OCI-LY3 (cell line): Measurements from ENCODE around the gene NGF.
"Not testable (repeated sequence)": the region's sequence is repeated elsewhere in the genome, so short reads cannot be mapped to it uniquely, and the experiment has no call there.

ENCODE experiments used
- H2AFZ ChIP-seq: fragments of 200-600, 300-600 bp; shearing (Covaris generic); 2 replicates; pipeline ENCODE4 v1.6.0; 2014; ENCODE audit warnings: antibody characterized with exemption, low read depth, low read length
- H3K27ac ChIP-seq: fragments of 200-600, 300-600 bp; sonication (generic); 2 replicates; pipeline ENCODE4 v1.5.1; 2014; ENCODE audit warnings: mild to moderate bottlenecking, low read length, moderate library complexity, mixed read lengths
- H3K27me3 ChIP-seq: fragments of 200-600, 300-600 bp; sonication (generic); 2 replicates; pipeline ENCODE4 v1.6.1; 2014; ENCODE audit warnings: low read depth, low read length, mixed read lengths
- H3K36me3 ChIP-seq: fragments of 200-600, 300-600 bp; sonication (generic); replicated peaks from 2 replicates; pipeline ENCODE3; 2014; ENCODE audit warnings: low read depth, low read length, mixed read lengths
- H3K4me1 ChIP-seq: fragments of 300-600, 200-600 bp; sonication (generic); 2 replicates; pipeline ENCODE4 v1.6.1; 2014; ENCODE audit warnings: low read length, mixed read lengths
- H3K4me2 ChIP-seq: fragments of 200-600, 300-600 bp; sonication (generic); 2 replicates; pipeline ENCODE4 v1.6.1; 2014; ENCODE audit warnings: low read length, mixed read lengths
- H3K4me3 ChIP-seq: fragments of 300-600, 200-600 bp; sonication (generic); 2 replicates; pipeline ENCODE4 v1.5.1; 2014; ENCODE audit warnings: antibody characterized with exemption, mild to moderate bottlenecking, low read length, moderate library complexity
- H3K79me2 ChIP-seq: fragments of 300-600, 200-600 bp; shearing (Covaris generic); 2 replicates; pipeline ENCODE4 v1.6.1; 2014; ENCODE audit warnings: mild to moderate bottlenecking, low read length, mixed read lengths
- H3K9ac ChIP-seq: fragments of 300-600, 200-600 bp; shearing (Covaris generic); 2 replicates; pipeline ENCODE4 v1.6.0; 2014; ENCODE audit warnings: mild to moderate bottlenecking, low read length, moderate library complexity
- H3K9me3 ChIP-seq: fragments of 200-600, 300-600 bp; shearing (Covaris generic); 2 replicates; pipeline ENCODE4 v1.6.1; 2014; ENCODE audit warnings: low read length, mixed read lengths; ENCODE audit not compliant: insufficient read depth
- H4K20me1 ChIP-seq: fragments of 200-600, 300-600 bp; sonication (generic); 2 replicates; pipeline ENCODE4 v1.6.1; 2016; ENCODE audit warnings: low read length, mixed read lengths; ENCODE audit not compliant: insufficient read depth
- CTCF ChIP-seq: fragments of 200-600, 300-600 bp; sonication (generic); IDR thresholded peaks from 2 replicates; pipeline ENCODE4 v1.5.1; 2014; ENCODE audit warnings: antibody characterized with exemption, low read length, low read depth
- EZH2phosphoT487 ChIP-seq: fragments of 200-600 bp; shearing (Covaris generic); IDR thresholded peaks from 2 replicates; pipeline ENCODE4 v1.6.1; 2018; ENCODE audit warnings: antibody characterized with exemption, mixed run types, low read depth

NGF gene

GRCh38 chr1:115364046-115364779, 26.2 kb upstream of the NGF start:
- Histone ChIP-seq H3K36me3 (no peaks in the 10 kb centered on the region), H3K9me3 (no peaks in the 10 kb centered on the region), H3K27me3 (no peaks in the 10 kb centered on the region), H3K27ac (no peak overlapping the region), H3K79me2 (no peaks in the 10 kb centered on the region), H3K9ac (no peak overlapping the region), H3K4me1 (no peaks in the 10 kb centered on the region), H2AFZ (no peak overlapping the region), H3K4me2 (no peak overlapping the region), H3K4me3 (no peak overlapping the region), H4K20me1 (no peaks in the 10 kb centered on the region)
- no peak for TF ChIP-seq CTCF
- no peak for TF ChIP-seq EZH2phosphoT487

- no peak for TF ChIP-seq EZH2phosphoT487
- no peak for TF ChIP-seq CTCF
- no peaks in the 10 kb centered on the region for H3K36me3 ChIP-seq
- no peak overlapping the region for H3K9ac ChIP-seq
- H2AFZ ChIP-seq: no peak overlapping the region
- no peak overlapping the region for H3K4me2 ChIP-seq
- no peak overlapping the region for H3K27ac ChIP-seq
- no peaks in the 10 kb centered on the region for H3K4me1 ChIP-seq
- no peaks in the 10 kb centered on the region for H3K27me3 ChIP-seq
- H3K4me3 ChIP-seq: no peak overlapping the region
- H3K9me3 ChIP-seq: no peaks in the 10 kb centered on the region
- no peaks in the 10 kb centered on the region for H4K20me1 ChIP-seq
- no peaks in the 10 kb centered on the region for H3K79me2 ChIP-seq
These were observed 25.1 kb upstream of the NGF start for GRCh38 chr1:115363171-115363570.

GRCh38 chr1:115360505-115361129, 22.6 kb upstream of the NGF start:
- not testable (repeated sequence) for H3K4me2 ChIP-seq, H3K9ac ChIP-seq, H2AFZ ChIP-seq, H3K4me1 ChIP-seq, H3K79me2 ChIP-seq, H3K27ac ChIP-seq, H3K27me3 ChIP-seq, H3K9me3 ChIP-seq, H3K36me3 ChIP-seq, H4K20me1 ChIP-seq, H3K4me3 ChIP-seq

- not testable (repeated sequence) for H2AFZ ChIP-seq, H3K4me1 ChIP-seq, H4K20me1 ChIP-seq, H3K9me3 ChIP-seq, H3K4me2 ChIP-seq, H3K36me3 ChIP-seq, H3K4me3 ChIP-seq, H3K9ac ChIP-seq, H3K79me2 ChIP-seq, H3K27me3 ChIP-seq, H3K27ac ChIP-seq
These were observed 21.9 kb upstream of the NGF start for GRCh38 chr1:115359787-115360452.

GRCh38 chr1:115356356-115356755, 18.3 kb upstream of the NGF start:
- H3K9me3 ChIP-seq: no peaks in the 10 kb centered on the region

More at GRCh38 chr1:115356356-115356755, 18.3 kb upstream of the NGF start:
- Histone ChIP-seq H3K4me1 (no peaks in the 10 kb centered on the region), H3K4me2 (no peak overlapping the region), H4K20me1 (no peaks in the 10 kb centered on the region), H3K4me3 (no peak overlapping the region), H3K36me3 (no peaks in the 10 kb centered on the region), H3K27ac (no peak overlapping the region), H3K27me3 (no peaks in the 10 kb centered on the region), H2AFZ (no peak overlapping the region), H3K79me2 (no peaks in the 10 kb centered on the region), H3K9ac (no peak overlapping the region)
- no peak for TF ChIP-seq EZH2phosphoT487
- TF ChIP-seq CTCF: no peak
